Measurements from ENCODE around the gene CASQ1.
A peak's percentile ranks its signal among the peaks of the same experiment; 100 is the strongest.

Gene CASQ1

GRCh38 chr1:160209321-160210046, 19.1 kb downstream of the CASQ1 start:
- no peak for DNase-seq (ENCODE audit: low read depth in 1 of 2, low spot score in 1 of 2)
- in situ Hi-C loops (cut with HindIII; ENCODE audit: low pct_unique_long_range_greater_than_20kb, low sequenced_read_pairs), result no loop called here
- no peak for TF ChIP-seq JUND (IDR thresholded peaks at IDR 0.05; ENCODE audit: low read depth)

- in situ Hi-C loops (cut with HindIII; ENCODE audit: low pct_unique_long_range_greater_than_20kb, low sequenced_read_pairs), result no loop called here
- no peak for DNase-seq (ENCODE audit: low read depth in 1 of 2, low spot score in 1 of 2)
- no peak for TF ChIP-seq JUND (IDR thresholded peaks at IDR 0.05; ENCODE audit: low read depth)
Measured at GRCh38 chr1:160210561-160210960, 20.2 kb downstream of the CASQ1 start.

- in situ Hi-C loops (cut with HindIII; ENCODE audit: low pct_unique_long_range_greater_than_20kb, low sequenced_read_pairs), result no loop called here
- DNase-seq (ENCODE audit: low read depth in 1 of 2, low spot score in 1 of 2), result no peak
- no peak for TF ChIP-seq JUND (IDR thresholded peaks at IDR 0.05; ENCODE audit: low read depth)
Measured at GRCh38 chr1:160211046-160211790, 20.8 kb downstream of the CASQ1 start.

DNA sequence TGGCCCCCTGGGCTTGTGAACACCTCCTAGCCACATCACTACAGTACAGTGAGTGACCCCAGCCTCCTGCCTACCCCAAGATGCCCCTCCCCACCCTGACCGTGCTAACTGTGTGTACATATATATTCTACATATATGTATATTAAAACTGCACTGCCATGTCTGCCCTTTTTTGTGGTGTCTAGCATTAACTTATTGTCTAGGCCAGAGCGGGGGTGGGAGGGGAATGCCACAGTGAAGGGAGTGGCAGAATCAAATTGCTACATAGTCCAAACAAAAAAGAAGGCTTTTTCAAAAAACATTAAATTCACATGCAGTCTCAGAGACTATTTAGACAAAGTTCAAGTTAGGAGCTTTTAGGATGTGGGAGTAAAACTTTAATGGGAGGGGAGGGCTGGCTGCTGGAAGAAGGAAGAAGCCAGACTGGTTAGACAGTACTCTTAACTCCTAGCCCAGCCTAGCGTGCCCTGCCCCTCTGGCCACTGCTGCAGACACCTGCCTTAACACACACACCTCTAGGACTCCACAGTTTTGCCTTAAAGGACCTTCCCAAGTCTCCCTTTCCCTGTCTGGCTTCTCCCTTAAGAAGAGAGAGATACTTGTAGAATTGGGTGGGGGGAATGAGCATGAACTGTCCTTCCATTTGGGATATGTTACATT, 24.2 kb downstream of the CASQ1 start:
- peak; percentile 48 to 58 for DNase-seq (ENCODE audit: low read depth in 1 of 2, low spot score in 1 of 2)
- in situ Hi-C loops (cut with HindIII; ENCODE audit: low pct_unique_long_range_greater_than_20kb, low sequenced_read_pairs), result no loop called here
- TF ChIP-seq JUND (IDR thresholded peaks at IDR 0.05; ENCODE audit: low read depth), result no peak

DNA sequence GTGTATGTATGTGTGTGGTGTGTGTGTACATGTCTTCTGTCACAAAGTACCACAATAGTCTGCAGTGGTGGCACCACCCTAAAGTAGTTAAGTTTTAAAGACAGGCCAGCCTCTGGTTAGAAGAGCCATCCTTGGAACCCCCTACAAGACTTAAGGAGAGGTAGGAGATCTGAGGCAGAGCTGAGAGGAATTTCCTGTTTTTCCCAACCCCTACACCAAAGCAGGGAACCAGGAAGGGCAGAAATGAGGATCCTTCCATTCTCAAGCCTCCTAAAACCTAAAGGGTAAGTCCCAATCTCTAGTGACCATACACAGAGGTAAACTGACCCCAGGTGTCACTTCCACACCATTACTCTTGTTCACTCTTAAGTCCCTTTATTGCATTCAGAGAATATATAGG, 25.9 kb downstream of the CASQ1 start:
- in situ Hi-C loops (cut with HindIII; ENCODE audit: low pct_unique_long_range_greater_than_20kb, low sequenced_read_pairs), result no loop called here
- no peak for DNase-seq (ENCODE audit: low read depth in 1 of 2, low spot score in 1 of 2)
- TF ChIP-seq JUND (IDR thresholded peaks at IDR 0.05; ENCODE audit: low read depth), result no peak

GRCh38 chr1:160217481-160218051, 27.2 kb downstream of the CASQ1 start:
- TF ChIP-seq JUND (IDR thresholded peaks at IDR 0.05; ENCODE audit: low read depth), result no peak
- in situ Hi-C loops (cut with HindIII; ENCODE audit: low pct_unique_long_range_greater_than_20kb, low sequenced_read_pairs), result no loop called here
- DNase-seq (ENCODE audit: low read depth in 1 of 2, low spot score in 1 of 2), result no peak

GRCh38 chr1:160219062-160219929, 28.9 kb downstream of the CASQ1 start:
- no peak for TF ChIP-seq JUND (IDR thresholded peaks at IDR 0.05; ENCODE audit: low read depth)
- DNase-seq (ENCODE audit: low read depth in 1 of 2, low spot score in 1 of 2), result peak; percentile 67 to 80
- in situ Hi-C loops (cut with HindIII; ENCODE audit: low pct_unique_long_range_greater_than_20kb, low sequenced_read_pairs), result no loop called here

- TF ChIP-seq JUND (IDR thresholded peaks at IDR 0.05; ENCODE audit: low read depth), result no peak
- DNase-seq (ENCODE audit: low read depth in 1 of 2, low spot score in 1 of 2), result no peak
- in situ Hi-C loops (cut with HindIII; ENCODE audit: low pct_unique_long_range_greater_than_20kb, low sequenced_read_pairs), result no loop called here
Measured at GRCh38 chr1:160220301-160220700, 29.9 kb downstream of the CASQ1 start.

GRCh38 chr1:160221089-160221488, 30.7 kb downstream of the CASQ1 start:
- in situ Hi-C loops (cut with HindIII; ENCODE audit: low pct_unique_long_range_greater_than_20kb, low sequenced_read_pairs), result no loop called here

DNA sequence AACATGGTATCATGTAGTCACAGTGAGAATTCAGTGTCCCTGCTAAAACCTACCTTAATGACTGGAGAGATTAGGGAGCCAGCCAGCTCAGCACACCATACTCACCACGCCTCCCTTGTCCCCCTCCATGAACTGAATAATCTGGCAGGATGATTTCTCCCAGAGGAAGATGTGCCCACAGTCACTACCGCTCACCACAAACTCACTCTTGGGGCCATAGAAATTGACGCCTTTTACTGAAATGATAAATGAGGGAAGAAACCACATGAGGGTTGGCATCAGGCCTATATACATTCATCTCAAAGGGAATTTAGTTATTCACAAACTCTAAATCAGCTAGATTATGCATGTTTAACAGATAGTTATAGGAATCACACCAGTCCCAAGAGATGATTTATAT, 32.2 kb downstream of the CASQ1 start:
- in situ Hi-C loops (cut with HindIII; ENCODE audit: low pct_unique_long_range_greater_than_20kb, low sequenced_read_pairs), result no loop called here
- no peak for DNase-seq (ENCODE audit: low read depth in 1 of 2, low spot score in 1 of 2)
- no peak for TF ChIP-seq JUND (IDR thresholded peaks at IDR 0.05; ENCODE audit: low read depth)

More at GRCh38 chr1:160221089-160221488, 30.7 kb downstream of the CASQ1 start:
- no peak for TF ChIP-seq JUND (IDR thresholded peaks at IDR 0.05; ENCODE audit: low read depth)
- no peak for DNase-seq (ENCODE audit: low read depth in 1 of 2, low spot score in 1 of 2)

- DNase-seq (ENCODE audit: low read depth in 1 of 2, low spot score in 1 of 2), result no peak
- in situ Hi-C loops (cut with HindIII; ENCODE audit: low pct_unique_long_range_greater_than_20kb, low sequenced_read_pairs), result no loop called here
- TF ChIP-seq JUND (IDR thresholded peaks at IDR 0.05; ENCODE audit: low read depth), result no peak
Measured at GRCh38 chr1:160224606-160225005, 34.2 kb downstream of the CASQ1 start.

- no peak for DNase-seq (ENCODE audit: low read depth in 1 of 2, low spot score in 1 of 2)
- in situ Hi-C loops (cut with HindIII; ENCODE audit: low pct_unique_long_range_greater_than_20kb, low sequenced_read_pairs), result no loop called here
- no peak for TF ChIP-seq JUND (IDR thresholded peaks at IDR 0.05; ENCODE audit: low read depth)
Measured at GRCh38 chr1:160225345-160225744, 35.0 kb downstream of the CASQ1 start.
